NK-92 (cell line): Measurements from ENCODE around the gene SCAMP5.

ENCODE experiments used
- DNase-seq: peaks from one replicate; lab custom pipeline; 2025; ENCODE audit not compliant: unreplicated experiment; lab: John Stamatoyannopoulos, UW

The SCAMP5 gene

GRCh38 chr15:74976159-74976558 is 19.2 kb upstream of the SCAMP5 start:
- DNase-seq: no peak

DNA sequence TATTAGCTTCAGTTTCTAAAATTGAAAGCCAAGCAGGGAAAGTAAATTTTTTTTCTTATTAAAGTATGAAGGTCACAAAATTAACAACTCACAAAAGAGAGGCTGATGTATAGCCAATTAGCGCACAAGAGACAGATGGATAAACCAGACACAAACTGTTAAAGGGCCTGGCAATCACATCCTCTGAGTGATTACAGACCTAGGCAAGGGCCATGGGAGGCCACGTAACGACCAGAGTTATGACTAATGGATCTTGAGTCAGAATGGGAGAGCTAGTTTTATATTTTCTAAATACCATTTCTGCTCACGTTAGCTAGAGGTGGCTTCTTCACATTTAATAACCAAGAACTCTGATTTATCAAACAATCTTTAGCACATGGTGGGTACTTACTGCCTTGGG is 17.8 kb upstream of the SCAMP5 start:
- no peak for DNase-seq

DNA sequence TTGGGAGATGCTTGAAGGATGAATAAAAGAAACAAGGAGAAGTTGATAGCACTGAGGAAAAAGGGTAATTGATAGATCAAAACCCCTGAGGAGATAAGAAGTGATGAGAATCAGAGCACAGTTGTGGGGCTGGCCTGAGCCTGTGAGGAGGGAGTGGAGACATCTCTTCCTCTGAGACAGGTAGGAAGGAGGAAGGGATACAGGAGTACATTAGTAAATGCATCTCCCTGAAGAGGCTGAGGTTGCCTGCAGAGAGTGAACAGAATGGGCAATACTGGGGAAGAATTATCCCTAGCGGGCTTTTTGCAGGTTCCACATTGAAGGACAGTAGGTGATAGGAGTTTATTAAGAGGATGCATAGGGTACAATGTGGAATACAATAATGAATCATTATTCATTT is 17.3 kb upstream of the SCAMP5 start:
- DNase-seq: no peak

GRCh38 chr15:74978503-74978902 is 16.9 kb upstream of the SCAMP5 start:
- DNase-seq: no peak

DNA sequence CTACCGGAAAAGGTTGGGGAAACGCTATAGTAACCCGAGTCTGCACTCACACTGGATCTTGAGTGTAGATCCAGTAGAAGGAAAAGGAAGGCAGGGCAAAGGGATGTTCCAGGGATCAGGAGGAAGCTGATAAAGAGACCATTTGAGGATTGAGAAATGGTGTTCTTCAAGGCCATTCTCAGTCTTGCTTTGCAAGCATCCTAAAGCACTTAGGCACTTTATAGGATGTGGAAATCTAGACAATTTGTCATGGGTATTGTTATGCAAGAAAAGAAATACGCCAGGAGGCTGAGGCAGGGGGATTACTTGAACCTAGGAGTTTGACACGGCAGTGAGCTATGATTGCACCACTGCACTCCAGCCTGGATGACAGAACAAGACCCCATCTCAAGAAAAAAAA is 13.2 kb upstream of the SCAMP5 start:
- DNase-seq: no peak

- DNase-seq: no peak
Measured at GRCh38 chr15:74983725-74984231, 11.6 kb upstream of the SCAMP5 start.

- DNase-seq: no peak
Measured at GRCh38 chr15:74988007-74988800, 7.2 kb upstream of the SCAMP5 start.

GRCh38 chr15:74989527-74989926 is 5.8 kb upstream of the SCAMP5 start:
- no peak for DNase-seq

DNA sequence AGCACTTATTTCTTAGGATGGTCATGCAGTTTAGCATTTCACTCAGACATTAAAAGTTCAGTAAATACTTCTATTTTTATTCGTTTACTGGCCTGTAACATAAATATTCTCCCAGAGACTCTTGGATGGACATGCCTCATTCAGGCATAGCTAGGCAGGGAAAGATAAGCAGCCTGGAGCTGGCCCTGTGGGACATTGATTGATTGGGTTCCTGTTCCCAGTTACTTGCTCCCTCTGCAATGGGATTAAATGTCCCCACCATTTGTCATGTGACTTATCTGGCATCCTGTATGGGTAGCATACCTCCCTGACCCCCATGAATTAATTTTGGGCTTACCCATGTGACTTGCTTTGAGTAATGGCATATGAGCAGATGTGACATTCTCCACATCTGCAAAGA is 2.7 kb upstream of the SCAMP5 start:
- no peak for DNase-seq

- DNase-seq: no peak
Measured at GRCh38 chr15:74994236-74994635, 1.1 kb upstream of the SCAMP5 start.

- DNase-seq: no peak
Measured at GRCh38 chr15:74994685-74995084, 678 bp upstream of the SCAMP5 start.

GRCh38 chr15:74995779-74996765 is 709 bp downstream of the SCAMP5 start:
- no peak for DNase-seq

- no peak for DNase-seq
Measured at GRCh38 chr15:74997141-74997540, 1.8 kb downstream of the SCAMP5 start.

GRCh38 chr15:74997543-74997942 is 2.2 kb downstream of the SCAMP5 start:
- DNase-seq: no peak

GRCh38 chr15:75001310-75001709 is 5.9 kb downstream of the SCAMP5 start:
- no peak for DNase-seq

DNA sequence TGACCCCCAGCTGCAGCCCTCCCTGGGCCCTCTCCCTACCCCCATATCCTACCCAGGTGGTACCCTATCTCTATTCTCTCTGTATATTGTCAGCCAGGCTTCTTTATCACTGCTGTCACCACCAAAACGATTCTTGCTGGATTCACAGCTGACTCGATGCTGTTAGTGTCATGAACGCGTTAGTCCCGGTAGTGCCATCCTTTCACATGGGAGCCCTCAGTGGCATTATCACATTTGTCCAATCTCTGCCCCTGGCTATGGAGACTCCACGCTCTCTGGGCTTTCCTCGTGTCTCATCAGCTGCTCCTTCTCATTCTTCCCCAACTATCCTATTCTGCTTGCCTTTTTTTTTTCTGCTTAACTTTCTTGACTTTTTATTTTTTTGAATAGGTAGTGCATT is 7.0 kb downstream of the SCAMP5 start:
- DNase-seq: no peak

DNA sequence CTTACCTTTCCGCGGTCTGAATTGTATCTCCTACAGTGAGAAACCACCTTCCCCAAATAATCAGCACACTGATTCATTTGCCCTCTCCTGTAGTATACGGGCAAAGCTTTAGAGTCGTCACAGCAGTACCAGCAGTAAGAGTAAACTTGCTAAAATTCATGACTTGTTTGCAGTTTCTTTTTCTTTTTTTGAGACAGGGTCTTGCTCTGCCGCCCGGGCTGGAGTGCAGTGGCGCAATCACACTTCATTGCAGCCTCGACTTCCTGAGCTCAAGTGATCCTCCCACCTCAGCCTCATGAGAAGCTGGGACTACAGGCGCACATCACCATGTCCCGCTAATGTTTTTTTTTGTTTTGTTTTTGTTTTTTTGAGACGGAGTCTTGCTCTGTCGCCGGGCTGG is 11.9 kb downstream of the SCAMP5 start:
- no peak for DNase-seq

DNA sequence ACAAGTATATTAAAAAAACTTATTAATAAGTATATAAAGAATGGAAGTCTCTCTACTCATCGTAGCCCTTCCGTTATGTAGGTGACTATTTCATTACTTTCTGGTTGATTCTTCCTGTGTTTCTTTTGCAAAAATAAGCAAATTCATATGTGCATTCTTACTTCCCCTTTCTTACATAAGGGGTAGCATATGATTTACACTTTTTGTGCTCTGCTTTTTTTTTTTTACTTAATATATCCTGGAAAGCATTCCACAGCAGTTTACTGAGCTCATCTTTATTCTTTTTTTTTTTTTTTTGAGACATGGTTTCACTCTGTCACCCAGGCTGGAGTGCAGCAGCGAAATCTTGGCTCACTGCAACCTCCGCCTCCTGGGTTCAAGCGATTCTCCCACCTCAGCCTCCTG is 12.9 kb downstream of the SCAMP5 start:
- DNase-seq: no peak

- no peak for DNase-seq
Measured at GRCh38 chr15:75008629-75009326, 13.4 kb downstream of the SCAMP5 start.

GRCh38 chr15:75016431-75016830 is 21.1 kb downstream of the SCAMP5 start:
- no peak for DNase-seq

DNA sequence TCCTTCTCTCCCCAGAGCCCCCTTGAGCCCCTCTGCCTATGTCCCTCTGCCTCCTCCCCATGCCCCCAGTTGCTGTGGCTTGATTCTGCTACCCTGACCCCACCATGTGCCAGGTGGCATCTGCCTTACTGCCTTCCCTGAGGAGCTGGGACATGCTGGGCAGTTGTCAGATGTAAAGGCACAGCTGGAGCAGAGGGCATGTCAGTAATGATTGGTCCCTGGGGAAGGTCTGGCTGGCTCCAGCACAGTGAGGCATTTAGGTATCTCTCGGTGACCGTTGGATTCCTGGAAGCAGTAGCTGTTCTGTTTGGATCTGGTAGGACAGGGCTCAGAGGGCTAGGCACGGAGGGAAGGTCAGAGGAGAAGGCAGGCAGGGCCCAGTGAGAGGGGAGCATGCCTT is 24.6 kb downstream of the SCAMP5 start:
- DNase-seq: no peak
